ENCODE measurements around the gene IL22.

Gene IL22

GRCh38 chr12:68253504-68253903, at the start of gene IL22:
Gene IL22 (minus strand): TSS chr12:68253604. CDS start chr12:68253448, 156 bp downstream.
- DNase-seq (ENCODE audit: low read depth) = no peak

- DNase-seq (ENCODE audit: low read depth) = no peak
Observed at GRCh38 chr12:68297929-68298328, 44.5 kb upstream of the IL22 start.

GRCh38 chr12:68294251-68294650, 40.8 kb upstream of the IL22 start:
- no peak for DNase-seq (ENCODE audit: low read depth)

- no peak for DNase-seq (ENCODE audit: low read depth)
Observed at GRCh38 chr12:68293347-68293746, 39.9 kb upstream of the IL22 start.

- no peak for DNase-seq (ENCODE audit: low read depth)
Observed at GRCh38 chr12:68292151-68292943, 38.9 kb upstream of the IL22 start.

- DNase-seq (ENCODE audit: low read depth) = no peak
Observed at GRCh38 chr12:68291396-68292036, 38.1 kb upstream of the IL22 start.

GRCh38 chr12:68290126-68290525, 36.7 kb upstream of the IL22 start:
- no peak for DNase-seq (ENCODE audit: low read depth)

GRCh38 chr12:68287106-68287505, 33.7 kb upstream of the IL22 start:
- no peak for DNase-seq (ENCODE audit: low read depth)

GRCh38 chr12:68286396-68286795, 33.0 kb upstream of the IL22 start:
- DNase-seq (ENCODE audit: low read depth) = no peak

- DNase-seq (ENCODE audit: low read depth) = no peak
Observed at GRCh38 chr12:68285541-68285940, 32.1 kb upstream of the IL22 start.

GRCh38 chr12:68281322-68282077, 28.1 kb upstream of the IL22 start:
- no peak for DNase-seq (ENCODE audit: low read depth)

- no peak for DNase-seq (ENCODE audit: low read depth)
Observed at GRCh38 chr12:68280240-68280639, 26.8 kb upstream of the IL22 start.

GRCh38 chr12:68279227-68280054, 26.0 kb upstream of the IL22 start:
- DNase-seq (ENCODE audit: low read depth) = peak; percentile 31

GRCh38 chr12:68276402-68276930, 23.1 kb upstream of the IL22 start:
- DNase-seq (ENCODE audit: low read depth) = peak; percentile 18

GRCh38 chr12:68272732-68273131, 19.3 kb upstream of the IL22 start:
- DNase-seq (ENCODE audit: low read depth) = no peak

GRCh38 chr12:68271346-68271745, 17.9 kb upstream of the IL22 start:
- DNase-seq (ENCODE audit: low read depth) = peak; percentile 61

GRCh38 chr12:68270358-68270757, 17.0 kb upstream of the IL22 start:
- DNase-seq (ENCODE audit: low read depth) = no peak

- no peak for DNase-seq (ENCODE audit: low read depth)
Observed at GRCh38 chr12:68269779-68270178, 16.4 kb upstream of the IL22 start.

GRCh38 chr12:68268967-68269366, 15.6 kb upstream of the IL22 start:
- no peak for DNase-seq (ENCODE audit: low read depth)

GRCh38 chr12:68267892-68268396, 14.5 kb upstream of the IL22 start:
- DNase-seq (ENCODE audit: low read depth) = peak; percentile 82

- peak; percentile 61 for DNase-seq (ENCODE audit: low read depth)
Observed at GRCh38 chr12:68264857-68265256, 11.5 kb upstream of the IL22 start.

Data from iris pigment epithelial cell (primary cell).